Measurements from ENCODE around the gene HEATR9. TPM values are rescaled to one million over a fixed set of nuclear protein-coding genes. Genes with fewer than 3 reads are reported as not detected.

HEATR9 gene
- total and polyA plus RNA-seq, 2 donors (not counting 3 experiments of a cell fraction or from before 2014, with no cell fraction given), result not detected

- intact Hi-C loops (cut with micrococcal nuclease) (no loop called here), dilution Hi-C loops (cut with MboI; ENCODE audit: extremely low pct_ligation_motif_present, low sequenced_read_pairs) (no loop called here)
- H3K9me3 ChIP-seq (replicated peaks; ENCODE audit: control insufficient read depth, insufficient read depth, low read length), result no peaks in the 10 kb centered on the region
- H3K36me3 ChIP-seq (ENCODE audit: control insufficient read depth in 2 of 2, extremely low read depth in 1 of 2, insufficient read depth in 2 of 2, low read length in 2 of 2), result no peaks in the 10 kb centered on the region
- BruUV-seq (replicated peaks), result no TSS peak
- TF ChIP-seq CTCF (IDR thresholded peaks at IDR 0.05; ENCODE audit: extremely low read depth in 1 of 2, insufficient read depth in 1 of 2, low read depth in 1 of 2, low read length in 2 of 2), result no peak
- no peak for TF ChIP-seq GATA2 (IDR thresholded peaks at IDR 0.05; ENCODE audit: insufficient read depth, insufficient read length, low read depth, low read length)
- no peak for TF ChIP-seq MYC (IDR thresholded peaks at IDR 0.05; ENCODE audit: low read depth, low read length)
- TF ChIP-seq, protein P1, sequence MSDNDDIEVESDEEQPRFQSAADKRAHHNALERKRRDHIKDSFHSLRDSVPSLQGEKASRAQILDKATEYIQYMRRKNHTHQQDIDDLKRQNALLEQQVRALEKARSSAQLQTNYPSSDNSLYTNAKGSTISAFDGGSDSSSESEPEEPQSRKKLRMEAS (IDR thresholded peaks at IDR 0.05; ENCODE audit: insufficient read depth, insufficient read length), result no peak
- TF ChIP-seq POLR2AphosphoS5 (IDR thresholded peaks at IDR 0.05; ENCODE audit: insufficient read depth, low read depth, low read length), result no peak
- TF ChIP-seq JUN (IDR thresholded peaks at IDR 0.05; ENCODE audit: borderline replicate concordance, insufficient read depth, insufficient read length, low read depth), result no peak
- TF ChIP-seq POLR2A (IDR thresholded peaks at IDR 0.05; ENCODE audit: low read depth, low read length), result no peak
- no peak for TF ChIP-seq EZH2 (IDR thresholded peaks at IDR 0.05; ENCODE audit: borderline replicate concordance, low read depth, low read length, severe bottlenecking)
- no peak for TF ChIP-seq FOS (IDR thresholded peaks at IDR 0.05; ENCODE audit: borderline replicate concordance, insufficient read depth, low read length)
- no peak overlapping the region for H3K27ac ChIP-seq (ENCODE audit: insufficient read depth, low read depth, low read length)
- no peaks in the 10 kb centered on the region for H4K20me1 ChIP-seq (replicated peaks; ENCODE audit: control insufficient read depth, extremely low read depth, insufficient read depth, low read length)
- DNase-seq (ENCODE audit: low read depth, low spot score) (no peak), FAIRE-seq (no peak)
- H3K9me1 ChIP-seq (replicated peaks; ENCODE audit: control insufficient read depth, extremely low read depth, insufficient read depth, low read length), result no peaks in the 10 kb centered on the region
- no peak overlapping the region for H3K4me2 ChIP-seq (ENCODE audit: insufficient read depth, low read length)
- CTCF ChIA-PET, result interaction anchor here (0.9 to 1.8 kb wide), 4 partner anchors 10 to 74 kb away, joined by 3 to 13 read pairs (median 6); no protein-coding TSS in a partner anchor
- peak overlapping the region; percentile 50 for H2AFZ ChIP-seq (ENCODE audit: low read depth, low read length)
- H3K4me3 ChIP-seq (replicated peaks in 1 of 3; ENCODE audit: insufficient read depth in 1 of 3, low read depth in 1 of 3, low read length in 3 of 3), result no peak overlapping the region
- no peaks in the 10 kb centered on the region for H3K27me3 ChIP-seq (ENCODE audit: control insufficient read depth in 2 of 2, insufficient read depth in 2 of 2, low read length in 2 of 2)
- H3K4me1 ChIP-seq (ENCODE audit: control insufficient read depth, extremely low read depth, insufficient read depth, low read length), result peaks cover 22% of the 10 kb centered on the region
- no peak overlapping the region for H3K9ac ChIP-seq (replicated peaks; ENCODE audit: extremely low read depth, insufficient read depth, low read length)
- H3K79me2 ChIP-seq (ENCODE audit: control insufficient read depth, insufficient read depth, low read length), result no peaks in the 10 kb centered on the region
- POLR2A ChIA-PET, result no interaction called here
Measured at GRCh38 chr17:35870906-35871819, 2.5 kb upstream of the HEATR9 start.

All from endothelial cell of umbilical vein (primary cell).